ENCODE data around the gene SLC25A47. TPM values are rescaled to one million over a fixed set of nuclear protein-coding genes. Genes with fewer than 3 reads are reported as not detected.
"Not testable (repeated sequence)": the region's sequence is repeated elsewhere in the genome, so short reads cannot be mapped to it uniquely, and the experiment has no call there.

Gene SLC25A47
- total RNA-seq, 1 donor from 2014 or later = not detected

GRCh38 chr14:100294213-100294962 is 28.8 kb upstream of the SLC25A47 start:
- Mint-ChIP-seq H3K4me1 (no peaks in the 10 kb centered on the region), H3K36me3 (ENCODE audit: low read depth) (no peaks in the 10 kb centered on the region), H3K4me3 (no peak overlapping the region), H3K9me3 (no peaks in the 10 kb centered on the region), H3K27ac (no peak overlapping the region), H3K27me3 (no peaks in the 10 kb centered on the region)
- intact Hi-C loops (cut with micrococcal nuclease) = no loop called here
- DNase-seq = no peak

- no peaks in the 10 kb centered on the region for H3K36me3 Mint-ChIP-seq (ENCODE audit: low read depth)
- DNase-seq = no peak
- H3K27ac Mint-ChIP-seq = no peak overlapping the region
- H3K4me1 Mint-ChIP-seq = no peaks in the 10 kb centered on the region
- H3K9me3 Mint-ChIP-seq = no peaks in the 10 kb centered on the region
- intact Hi-C loops (cut with micrococcal nuclease) = no loop called here
- H3K27me3 Mint-ChIP-seq = no peaks in the 10 kb centered on the region
- no peak overlapping the region for H3K4me3 Mint-ChIP-seq
Measured at GRCh38 chr14:100294963-100295330, 28.2 kb upstream of the SLC25A47 start.

GRCh38 chr14:100295376-100296105 is 27.6 kb upstream of the SLC25A47 start:
- Mint-ChIP-seq H3K27ac (no peak overlapping the region), H3K4me1 (no peaks in the 10 kb centered on the region), H3K27me3 (no peaks in the 10 kb centered on the region), H3K4me3 (no peak overlapping the region), H3K36me3 (ENCODE audit: low read depth) (no peaks in the 10 kb centered on the region), H3K9me3 (no peaks in the 10 kb centered on the region)
- DNase-seq = no peak
- intact Hi-C loops (cut with micrococcal nuclease) = no loop called here

GRCh38 chr14:100296106-100296651 is 27.0 kb upstream of the SLC25A47 start:
- Mint-ChIP-seq H3K27me3 (no peaks in the 10 kb centered on the region), H3K4me3 (no peak overlapping the region), H3K9me3 (no peaks in the 10 kb centered on the region), H3K4me1 (no peaks in the 10 kb centered on the region), H3K27ac (no peak overlapping the region), H3K36me3 (ENCODE audit: low read depth) (no peaks in the 10 kb centered on the region)
- intact Hi-C loops (cut with micrococcal nuclease) = no loop called here
- DNase-seq = no peak

- intact Hi-C loops (cut with micrococcal nuclease); H3K4me1 Mint-ChIP-seq; H3K27ac Mint-ChIP-seq: not testable (repeated sequence)
Measured at GRCh38 chr14:100296729-100297128, 26.4 kb upstream of the SLC25A47 start.

GRCh38 chr14:100297320-100298300 is 25.5 kb upstream of the SLC25A47 start:
- intact Hi-C loops (cut with micrococcal nuclease) = no loop called here
- H3K4me3 Mint-ChIP-seq = no peak overlapping the region
- H3K4me1 Mint-ChIP-seq = no peaks in the 10 kb centered on the region
- H3K27ac Mint-ChIP-seq = no peak overlapping the region
- H3K9me3 Mint-ChIP-seq = no peaks in the 10 kb centered on the region
- no peaks in the 10 kb centered on the region for H3K27me3 Mint-ChIP-seq
- no peak for DNase-seq
- no peaks in the 10 kb centered on the region for H3K36me3 Mint-ChIP-seq (ENCODE audit: low read depth)

More at GRCh38 chr14:100296729-100297128, 26.4 kb upstream of the SLC25A47 start:
- not testable (repeated sequence) for DNase-seq; H3K36me3 Mint-ChIP-seq (ENCODE audit: low read depth); H3K9me3 Mint-ChIP-seq; H3K4me3 Mint-ChIP-seq; H3K27me3 Mint-ChIP-seq

GRCh38 chr14:100298551-100299237 is 24.4 kb upstream of the SLC25A47 start:
- no peaks in the 10 kb centered on the region for H3K27me3 Mint-ChIP-seq
- H3K27ac Mint-ChIP-seq = peak overlapping the region; percentile 41
- intact Hi-C loops (cut with micrococcal nuclease) = no loop called here

GRCh38 chr14:100299238-100299560 is 23.9 kb upstream of the SLC25A47 start:
- peak overlapping the region; percentile 41 for H3K27ac Mint-ChIP-seq
- H3K36me3 Mint-ChIP-seq (ENCODE audit: low read depth) = no peaks in the 10 kb centered on the region
- no peak overlapping the region for H3K4me3 Mint-ChIP-seq
- no peaks in the 10 kb centered on the region for H3K9me3 Mint-ChIP-seq
- peaks cover 1% of the 10 kb centered on the region for H3K4me1 Mint-ChIP-seq
- no peak for DNase-seq
- intact Hi-C loops (cut with micrococcal nuclease) = no loop called here
- H3K27me3 Mint-ChIP-seq = no peaks in the 10 kb centered on the region

More at GRCh38 chr14:100298551-100299237, 24.4 kb upstream of the SLC25A47 start:
- no peaks in the 10 kb centered on the region for H3K4me1 Mint-ChIP-seq
- no peaks in the 10 kb centered on the region for H3K9me3 Mint-ChIP-seq
- DNase-seq = no peak
- H3K4me3 Mint-ChIP-seq = no peak overlapping the region
- no peaks in the 10 kb centered on the region for H3K36me3 Mint-ChIP-seq (ENCODE audit: low read depth)

GRCh38 chr14:100302616-100303015 is 20.5 kb upstream of the SLC25A47 start:
- Mint-ChIP-seq H3K4me1 (peaks cover 11% of the 10 kb centered on the region), H3K27me3 (peaks cover 13% of the 10 kb centered on the region), H3K27ac (no peak overlapping the region), H3K36me3 (ENCODE audit: low read depth) (no peaks in the 10 kb centered on the region), H3K4me3 (no peak overlapping the region), H3K9me3 (no peaks in the 10 kb centered on the region)
- intact Hi-C loops (cut with micrococcal nuclease) = loop anchor here (1.0 kb wide), 1 partner anchor 75 kb away; no protein-coding TSS in a partner anchor
- DNase-seq = no peak

GRCh38 chr14:100303179-100303578 is 20.0 kb upstream of the SLC25A47 start:
- H3K27me3 Mint-ChIP-seq = peaks cover 16% of the 10 kb centered on the region
- intact Hi-C loops (cut with micrococcal nuclease) = loop anchor here (1.0 kb wide), 1 partner anchor 74 kb away; no protein-coding TSS in a partner anchor
- no peaks in the 10 kb centered on the region for H3K36me3 Mint-ChIP-seq (ENCODE audit: low read depth)
- peaks cover 13% of the 10 kb centered on the region for H3K4me1 Mint-ChIP-seq
- no peak overlapping the region for H3K4me3 Mint-ChIP-seq
- DNase-seq = no peak
- H3K27ac Mint-ChIP-seq = no peak overlapping the region
- no peaks in the 10 kb centered on the region for H3K9me3 Mint-ChIP-seq

GRCh38 chr14:100303925-100304324 is 19.2 kb upstream of the SLC25A47 start:
- Mint-ChIP-seq H3K9me3 (no peaks in the 10 kb centered on the region), H3K36me3 (ENCODE audit: low read depth) (no peaks in the 10 kb centered on the region), H3K4me3 (no peak overlapping the region), H3K4me1 (peaks cover 13% of the 10 kb centered on the region), H3K27ac (no peak overlapping the region), H3K27me3 (peaks cover 20% of the 10 kb centered on the region)
- intact Hi-C loops (cut with micrococcal nuclease) = loop anchor here (1.0 kb wide), 1 partner anchor 73 kb away; no protein-coding TSS in a partner anchor
- no peak for DNase-seq

- peaks cover 13% of the 10 kb centered on the region for H3K4me1 Mint-ChIP-seq
- H3K27ac Mint-ChIP-seq = peak overlapping the region; percentile 51
- peak overlapping the region; percentile 83 for H3K4me3 Mint-ChIP-seq
- no peaks in the 10 kb centered on the region for H3K9me3 Mint-ChIP-seq
- intact Hi-C loops (cut with micrococcal nuclease) = loop anchor here (1.0 kb wide), 1 partner anchor 20 kb away; no protein-coding TSS in a partner anchor
- DNase-seq = no peak
- H3K36me3 Mint-ChIP-seq (ENCODE audit: low read depth) = no peaks in the 10 kb centered on the region
- H3K27me3 Mint-ChIP-seq = peaks cover 22% of the 10 kb centered on the region
Measured at GRCh38 chr14:100304825-100305323, 18.3 kb upstream of the SLC25A47 start.

Data from activated CD4-positive, alpha-beta T cell treated with anti-CD3 and anti-CD28 coated beads, Interleukin-2, amount 10 ng/mL, durations not matched to agents 24 days and 14 days (primary cell).